K562 (cell line): ENCODE measurements around the gene TAF3. TPM values are rescaled to one million over a fixed set of nuclear protein-coding genes. Genes with fewer than 3 reads are reported as not detected.

Experiments used
- ATAC-seq: fragments of 200-7000 bp; cut with Tn5 transposase; 3 replicates; pipeline ENCODE4 v1.9.1; 2020; ENCODE audit warnings: moderate library complexity
- BruUV-seq: library from RNA; stranded (reverse); fragments of 400-500 nt; replicated peaks from 2 replicates; lab custom pipeline; 2021; lab: Mats Ljungman, UMichigan
- CTCF ChIA-PET: fragments of 300-600 bp; formaldehyde crosslinking; extraction: SDS; loops from one replicate; lab custom pipeline; 2021; ENCODE audit warnings: low intra/inter-chr PET ratio; lab: Yijun Ruan, JAX
- POLR2A ChIA-PET: fragments of 300-600, 350-650 bp; sonication (Branson Sonifier 250); formaldehyde crosslinking; extraction: SDS; loops from one replicate; lab custom pipeline; 2021; ENCODE audit warnings: antibody characterized with exemption, inconsistent platforms; lab: Yijun Ruan, JAX
- DNase-seq, 4 experiments: peaks; one replicate each; pipeline versions ENCODE4 v3.0.0 to v3.0.0-alpha.2; 2011 to 2018; ENCODE audit warnings: low spot score in 3 of 4, mixed read lengths in 3 of 4; ENCODE audit errors: extremely low read depth in 1 of 4
- FAIRE-seq: peaks from 2 replicates; lab custom pipeline; 2011; peaks lifted over from hg19 to GRCh38; lab: Jason Lieb, UNC
- H2AFZ ChIP-seq: 2 replicates; pipeline ENCODE4 v1.6.0; 2011; ENCODE audit warnings: low read depth, low read length, control low read depth, inconsistent platforms
- H3K27ac ChIP-seq: fragments of 200-600 bp; 3 replicates; pipeline ENCODE4 v1.8.0; 2011; ENCODE audit warnings: low read depth, mild to moderate bottlenecking, control low read depth, inconsistent platforms, low read length, moderate library complexity, mixed read lengths; ENCODE audit errors: extremely low read depth
- H3K27me3 ChIP-seq, 2 experiments: fragments of 300-600 bp in 1 of 2; 2 replicates in 1 of 2; 3 replicates in 1 of 2; pipeline versions ENCODE4 v1.6.0 to v1.8.0; 2011; ENCODE audit warnings: inconsistent platforms in 2 of 2, low read length in 2 of 2, mild to moderate bottlenecking in 1 of 2, mixed read lengths in 1 of 2, moderate library complexity in 1 of 2; ENCODE audit not compliant: control insufficient read depth in 2 of 2, insufficient read depth in 2 of 2
- H3K36me3 ChIP-seq: fragments of 300-600 bp; 3 replicates; pipeline ENCODE4 v1.8.0; 2011; ENCODE audit warnings: mild to moderate bottlenecking, low read length, inconsistent platforms; ENCODE audit not compliant: control insufficient read depth, insufficient read depth
- H3K4me1 ChIP-seq, 2 experiments: fragments of 200-600 bp in 1 of 2; replicated peaks in 1 of 2; 2 replicates in 1 of 2; 3 replicates in 1 of 2; pipeline versions ENCODE4 v1.5.1 to v1.8.0; 2011; ENCODE audit warnings: inconsistent platforms in 2 of 2, low read length in 2 of 2, mild to moderate bottlenecking in 1 of 2, mixed read lengths in 1 of 2, moderate library complexity in 1 of 2; ENCODE audit not compliant: control insufficient read depth in 2 of 2, insufficient read depth in 2 of 2
- H3K4me2 ChIP-seq: 2 replicates; pipeline ENCODE4 v1.6.1; 2011; ENCODE audit warnings: low read length, control low read depth, inconsistent platforms, mixed read lengths; ENCODE audit not compliant: insufficient read depth
- H3K4me3 ChIP-seq: fragments of 200-600 bp; sonication (generic), shearing (Covaris generic); 2 replicates; pipeline ENCODE4 v1.5.1; 2016; ENCODE audit warnings: control low read depth, inconsistent platforms
- H3K79me2 ChIP-seq: fragments of 200-600 bp; 3 replicates; pipeline ENCODE4 v1.8.0; 2011; ENCODE audit warnings: low read length, inconsistent platforms; ENCODE audit not compliant: control insufficient read depth, insufficient read depth
- H3K9ac ChIP-seq, 2 experiments: 2 replicates each; pipeline versions ENCODE4 v1.6.0 to v1.6.1; 2011; ENCODE audit warnings: low read depth in 2 of 2, low read length in 2 of 2, control low read depth in 1 of 2, inconsistent platforms in 1 of 2, mild to moderate bottlenecking in 1 of 2, mixed read lengths in 1 of 2; ENCODE audit not compliant: insufficient read depth in 1 of 2
- H3K9me1 ChIP-seq: one replicate; pipeline ENCODE4 v1.6.0; 2011; ENCODE audit warnings: inconsistent platforms, mild to moderate bottlenecking, low read length, moderate library complexity; ENCODE audit not compliant: control insufficient read depth, insufficient read depth
- H3K9me3 ChIP-seq: replicated peaks from 2 replicates; pipeline ENCODE4 v1.5.1; 2011; ENCODE audit warnings: low read depth, low read length, inconsistent platforms; ENCODE audit not compliant: control insufficient read depth, insufficient read depth
- H4K20me1 ChIP-seq: replicated peaks from 2 replicates; pipeline ENCODE4 v1.6.1; 2011; ENCODE audit warnings: low read length, inconsistent platforms, mixed read lengths; ENCODE audit not compliant: control insufficient read depth, insufficient read depth
- CREB1 ChIP-seq, 2 experiments: sonication (generic) in 1 of 2; formaldehyde crosslinking in 1 of 2; IDR thresholded peaks; 2 replicates each; pipeline versions ENCODE4 v1.6.1 to v1.8.0; 2012 to 2022; ENCODE audit warnings: inconsistent platforms in 1 of 2, mild to moderate bottlenecking in 1 of 2, missing genetic modification reagents in 1 of 2, moderate library complexity in 1 of 2
- MAFG ChIP-seq: fragments of 450-650 bp; conservative IDR thresholded peaks from 2 replicates; pipeline ENCODE4 v1.6.1; 2016; ENCODE audit warnings: missing genetic modification characterization, missing compliant biosample characterization
- SLC30A9 ChIP-seq: fragments of 250-450 bp; sonication (Bioruptor Pico); IDR thresholded peaks from 2 replicates; pipeline ENCODE4 v1.8.0; 2022; ENCODE audit warnings: mild to moderate bottlenecking, moderate library complexity
- ZNF316 ChIP-seq: fragments of 450-650 bp; IDR thresholded peaks from 2 replicates; pipeline ENCODE4 v1.6.1; 2016
- ZNF764 ChIP-seq: fragments of 250-450 bp; sonication (Bioruptor Pico); IDR thresholded peaks from 2 replicates; pipeline ENCODE4 v1.4.0; 2020; ENCODE audit warnings: low read depth, mild to moderate bottlenecking, moderate library complexity
- WGBS: fragments of 100-300 bp; shearing (Covaris generic); methylation state at CpG from one replicate; pipeline ENCODE4 v1.1.6; 2016; ENCODE audit warnings: low coverage, mixed read lengths; ENCODE audit not compliant: insufficient coverage; ENCODE audit errors: missing lambda C conversion rate; 5-methylcytosine and 5-hydroxymethylcytosine counted together
- in situ Hi-C: fragments of 300-500 bp; cut with MboI; formaldehyde crosslinking; loops from 4 replicates; pipeline ENCODE4 v1.15.0; 2018; ENCODE audit warnings: inconsistent platforms, mixed read lengths
- intact Hi-C: fragments of 100-400 bp; cut with micrococcal nuclease; formaldehyde crosslinking; loops from 2 replicates; pipeline ENCODE4 v1.14.2; 2022
- polyA plus RNA-seq, 8 experiments: library from polyadenylated mRNA; depleted of rRNA in 4 of 8; stranded (reverse) in 5 of 8; unstranded in 3 of 8; fragments of >200 nt; fragmentation: Nextera tagmentation in 2 of 8; fragmentation: Illumina TruSeq in 1 of 8; extraction: Ambion mirVana in 2 of 8; extraction: Trizol in 1 of 8; gene quantifications; 2 replicates each; pipeline versions ENCODE4 v1.2.1 to v1.2.3, GENCODE V29; 2011 to 2014; ENCODE audit warnings: inconsistent platforms in 1 of 8, missing spikeins in 1 of 8
- total RNA-seq, 7 experiments: library from RNA; depleted of rRNA in 6 of 7; stranded (reverse); fragments of >200 nt in 6 of 7; fragmentation: Illumina TruSeq in 2 of 7; extraction: Trizol in 2 of 7; gene quantifications; 2 replicates each; pipeline versions ENCODE4 v1.2.1 to v1.2.3, GENCODE V29; 2011 to 2021; ENCODE audit warnings: low replicate concordance in 1 of 7
- TF ChIP-seq, protein P1 (sequence below), 3 experiments: IDR thresholded peaks in 2 of 3; conservative IDR thresholded peaks in 1 of 3; 2 replicates each; pipeline ENCODE4 v1.5.1; 2011 to 2012; ENCODE audit warnings: low read length in 3 of 3, mild to moderate bottlenecking in 3 of 3, control low read depth in 2 of 3, improper control_type of control experiment in 1 of 3, inconsistent platforms in 1 of 3, low read depth in 1 of 3, mixed read lengths in 1 of 3, moderate library complexity in 1 of 3; ENCODE audit not compliant: insufficient read depth in 2 of 3
- TF ChIP-seq, protein P2 (sequence below): IDR thresholded peaks from 3 replicates; pipeline ENCODE4 v1.6.1; 2011; ENCODE audit warnings: borderline replicate concordance, mild to moderate bottlenecking; ENCODE audit not compliant: insufficient read length, insufficient read depth
- TF ChIP-seq, protein P3 (sequence below): fragments of 250-450 bp; sonication (Bioruptor Pico); IDR thresholded peaks from 2 replicates; pipeline ENCODE4 v1.8.0; 2022; ENCODE audit warnings: moderate library complexity, mild to moderate bottlenecking, inconsistent platforms

The TAF3 gene
- total and polyA plus RNA-seq, 9 of the 15 experiments (the other 6 are each of a cell fraction or from before 2014, with no cell fraction given) = 1.5 to 9.9 (median 4.1) TPM

DNA sequence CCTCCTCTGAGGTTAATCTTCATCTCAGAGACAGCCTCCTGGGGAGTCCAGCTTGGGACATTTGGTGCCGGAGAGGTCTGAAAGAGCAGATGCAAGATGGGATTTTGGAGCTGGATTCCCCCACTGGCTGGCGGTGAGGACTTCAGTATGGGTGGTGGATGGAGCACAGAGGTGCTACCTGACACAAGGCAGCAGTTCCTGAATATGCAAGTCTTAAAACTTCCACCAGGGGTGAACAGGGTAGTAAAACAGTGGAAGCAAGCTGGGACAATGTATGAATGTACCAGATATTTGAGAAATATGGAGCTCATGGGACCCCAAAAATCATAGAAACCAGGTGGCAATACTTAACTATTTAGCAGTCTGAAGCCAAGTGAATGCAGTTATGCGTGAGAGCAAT is 4.8 kb upstream of the TAF3 start:
- FAIRE-seq = no peak
- peak in 3 of 4 experiments; percentile 21 to 33 (median 24) for DNase-seq
- peaks cover 2 to 9% of the 10 kb centered on the region in 2 experiments for H3K4me1 ChIP-seq
- TF ChIP-seq ZNF316 (no peak), MAFG (tag) (no peak), CREB1 (IDR thresholded peaks at IDR 0.05) (no peak), CREB1 (CRISPR knock-in tag; IDR thresholded peaks at IDR 0.05) (no peak), ZNF764 (no peak), SLC30A9 (CRISPR knock-in tag) (no peak)
- TF ChIP-seq, protein P1, sequence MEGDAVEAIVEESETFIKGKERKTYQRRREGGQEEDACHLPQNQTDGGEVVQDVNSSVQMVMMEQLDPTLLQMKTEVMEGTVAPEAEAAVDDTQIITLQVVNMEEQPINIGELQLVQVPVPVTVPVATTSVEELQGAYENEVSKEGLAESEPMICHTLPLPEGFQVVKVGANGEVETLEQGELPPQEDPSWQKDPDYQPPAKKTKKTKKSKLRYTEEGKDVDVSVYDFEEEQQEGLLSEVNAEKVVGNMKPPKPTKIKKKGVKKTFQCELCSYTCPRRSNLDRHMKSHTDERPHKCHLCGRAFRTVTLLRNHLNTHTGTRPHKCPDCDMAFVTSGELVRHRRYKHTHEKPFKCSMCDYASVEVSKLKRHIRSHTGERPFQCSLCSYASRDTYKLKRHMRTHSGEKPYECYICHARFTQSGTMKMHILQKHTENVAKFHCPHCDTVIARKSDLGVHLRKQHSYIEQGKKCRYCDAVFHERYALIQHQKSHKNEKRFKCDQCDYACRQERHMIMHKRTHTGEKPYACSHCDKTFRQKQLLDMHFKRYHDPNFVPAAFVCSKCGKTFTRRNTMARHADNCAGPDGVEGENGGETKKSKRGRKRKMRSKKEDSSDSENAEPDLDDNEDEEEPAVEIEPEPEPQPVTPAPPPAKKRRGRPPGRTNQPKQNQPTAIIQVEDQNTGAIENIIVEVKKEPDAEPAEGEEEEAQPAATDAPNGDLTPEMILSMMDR (IDR thresholded peaks at IDR 0.05 in 2 of 3, conservative IDR thresholded peaks at IDR 0.05 in 1 of 3; ENCODE audit: insufficient read depth in 2 of 3, low read depth in 1 of 3, low read length in 3 of 3) = peak in 2 of 3 experiments; percentile 12 to 16; a peak in 1 of 6 replicates
- TF ChIP-seq, protein P2, sequence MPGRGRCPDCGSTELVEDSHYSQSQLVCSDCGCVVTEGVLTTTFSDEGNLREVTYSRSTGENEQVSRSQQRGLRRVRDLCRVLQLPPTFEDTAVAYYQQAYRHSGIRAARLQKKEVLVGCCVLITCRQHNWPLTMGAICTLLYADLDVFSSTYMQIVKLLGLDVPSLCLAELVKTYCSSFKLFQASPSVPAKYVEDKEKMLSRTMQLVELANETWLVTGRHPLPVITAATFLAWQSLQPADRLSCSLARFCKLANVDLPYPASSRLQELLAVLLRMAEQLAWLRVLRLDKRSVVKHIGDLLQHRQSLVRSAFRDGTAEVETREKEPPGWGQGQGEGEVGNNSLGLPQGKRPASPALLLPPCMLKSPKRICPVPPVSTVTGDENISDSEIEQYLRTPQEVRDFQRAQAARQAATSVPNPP = no peak
- TF ChIP-seq, protein P3, sequence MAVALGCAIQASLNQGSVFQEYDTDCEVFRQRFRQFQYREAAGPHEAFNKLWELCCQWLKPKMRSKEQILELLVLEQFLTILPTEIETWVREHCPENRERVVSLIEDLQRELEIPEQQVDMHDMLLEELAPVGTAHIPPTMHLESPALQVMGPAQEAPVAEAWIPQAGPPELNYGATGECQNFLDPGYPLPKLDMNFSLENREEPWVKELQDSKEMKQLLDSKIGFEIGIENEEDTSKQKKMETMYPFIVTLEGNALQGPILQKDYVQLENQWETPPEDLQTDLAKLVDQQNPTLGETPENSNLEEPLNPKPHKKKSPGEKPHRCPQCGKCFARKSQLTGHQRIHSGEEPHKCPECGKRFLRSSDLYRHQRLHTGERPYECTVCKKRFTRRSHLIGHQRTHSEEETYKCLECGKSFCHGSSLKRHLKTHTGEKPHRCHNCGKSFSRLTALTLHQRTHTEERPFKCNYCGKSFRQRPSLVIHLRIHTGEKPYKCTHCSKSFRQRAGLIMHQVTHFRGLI (CRISPR knock-in tag) = no peak
- TF ChIP-seq, all 486 proteins: peak for 1
- H3K27ac ChIP-seq = no peak overlapping the region
- 42% methylated on average over 2 of the region's 3 CpGs for WGBS
- CTCF ChIA-PET = no interaction called here
- peak; percentile 43 for ATAC-seq
- H2AFZ ChIP-seq = no peak overlapping the region
- POLR2A ChIA-PET = interaction anchor here (0.6 to 1.7 kb wide), 2 partner anchors 18 to 54 kb away, joined by 3 to 5 read pairs; no protein-coding TSS in a partner anchor
- H3K9me1 ChIP-seq = no peaks in the 10 kb centered on the region
- H4K20me1 ChIP-seq = peaks cover 8% of the 10 kb centered on the region; the same call in 1 of the 2 replicates
- intact Hi-C loops (no loop called here), in situ Hi-C loops (no loop called here)
- no TSS peak for BruUV-seq
- no peak overlapping the region for H3K9ac ChIP-seq
- H3K27me3 ChIP-seq = no peaks in the 10 kb centered on the region
- H3K79me2 ChIP-seq = peaks cover 4% of the 10 kb centered on the region
- H3K4me2 ChIP-seq = no peak overlapping the region
- no peaks in the 10 kb centered on the region for H3K36me3 ChIP-seq
- H3K9me3 ChIP-seq = no peaks in the 10 kb centered on the region
- no peak overlapping the region for H3K4me3 ChIP-seq
